Lower lobe of right lung (tissue), 2 donors: ENCODE data around the gene EPHA3. TPM values are rescaled to one million over a fixed set of nuclear protein-coding genes. Genes with fewer than 3 reads are reported as not detected.

Experiments used
- ATAC-seq, 2 donors: fragments of 200-7000 bp; cut with Tn5 transposase; one replicate each; pipeline ENCODE4 v1.9.1; 2020 to 2022; ENCODE audit warnings: mild to moderate bottlenecking in 2 of 2, moderate library complexity in 2 of 2
- DNase-seq: peaks from one replicate; pipeline ENCODE4 v3.0.0-alpha.2; 2020
- H3K27ac ChIP-seq: fragments of 200-600 bp; one replicate; pipeline ENCODE4 v1.8.0; 2022
- H3K27me3 ChIP-seq: fragments of 200-600 bp; one replicate; pipeline ENCODE4 v1.8.0; 2022; ENCODE audit warnings: low read depth
- H3K36me3 ChIP-seq: fragments of 200-600 bp; one replicate; pipeline ENCODE4 v1.8.0; 2022; ENCODE audit warnings: mild to moderate bottlenecking
- H3K4me1 ChIP-seq: fragments of 200-600 bp; one replicate; pipeline ENCODE4 v1.8.0; 2022
- H3K4me3 ChIP-seq: fragments of 200-600 bp; one replicate; pipeline ENCODE4 v1.8.0; 2022; ENCODE audit warnings: mild to moderate bottlenecking
- H3K9me3 ChIP-seq: fragments of 200-600 bp; one replicate; pipeline ENCODE4 v1.8.0; 2022
- intact Hi-C: fragments of 100-400 bp; cut with DNase I; formaldehyde crosslinking; loops from one replicate; pipeline ENCODE4 v1.11.0; 2022
- total RNA-seq: library from RNA; stranded (reverse); fragmentation: NEBNext Ultra II Directional; extraction: Animal tissue kit (Norgen Biotek cat#: 25700); gene quantifications from one replicate; pipeline ENCODE4 v1.2.1, GENCODE V29; 2021
- TF ChIP-seq, protein P1 (sequence below): fragments of 200-600 bp; IDR thresholded peaks from one replicate; pipeline ENCODE4 v1.8.0; 2022; ENCODE audit warnings: antibody characterized with exemption, mild to moderate bottlenecking
- donor health status: DM: no; HTN: yes; CAD: no; lungs with severe emphysema.

Gene EPHA3
- total RNA-seq, 1 donor from 2014 or later: 1.4 TPM

DNA sequence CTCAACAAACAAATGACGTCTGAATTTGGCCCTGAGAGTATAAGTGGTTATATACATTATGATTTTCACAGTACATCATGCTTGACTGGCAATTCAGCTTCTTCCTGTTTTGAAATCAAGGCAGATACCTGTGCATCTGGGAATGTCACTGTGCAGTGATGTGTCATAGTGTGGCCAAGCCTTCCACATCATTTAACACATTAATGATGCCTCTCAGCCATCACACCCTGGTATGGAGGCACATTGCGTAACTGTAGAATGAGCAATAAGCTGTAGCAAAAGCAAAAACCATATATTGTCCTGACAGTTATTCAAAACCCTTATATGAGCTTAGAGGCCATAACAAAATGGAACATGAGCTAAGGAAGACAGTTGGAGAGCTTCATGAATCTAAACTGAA is 246.0 kb downstream of the EPHA3 start:
- Histone ChIP-seq H3K4me1 (no peaks in the 10 kb centered on the region), H3K4me3 (no peak overlapping the region), H3K27me3 (no peaks in the 10 kb centered on the region), H3K36me3 (no peaks in the 10 kb centered on the region), H3K9me3 (no peaks in the 10 kb centered on the region), H3K27ac (no peak overlapping the region)
- TF ChIP-seq, protein P1, sequence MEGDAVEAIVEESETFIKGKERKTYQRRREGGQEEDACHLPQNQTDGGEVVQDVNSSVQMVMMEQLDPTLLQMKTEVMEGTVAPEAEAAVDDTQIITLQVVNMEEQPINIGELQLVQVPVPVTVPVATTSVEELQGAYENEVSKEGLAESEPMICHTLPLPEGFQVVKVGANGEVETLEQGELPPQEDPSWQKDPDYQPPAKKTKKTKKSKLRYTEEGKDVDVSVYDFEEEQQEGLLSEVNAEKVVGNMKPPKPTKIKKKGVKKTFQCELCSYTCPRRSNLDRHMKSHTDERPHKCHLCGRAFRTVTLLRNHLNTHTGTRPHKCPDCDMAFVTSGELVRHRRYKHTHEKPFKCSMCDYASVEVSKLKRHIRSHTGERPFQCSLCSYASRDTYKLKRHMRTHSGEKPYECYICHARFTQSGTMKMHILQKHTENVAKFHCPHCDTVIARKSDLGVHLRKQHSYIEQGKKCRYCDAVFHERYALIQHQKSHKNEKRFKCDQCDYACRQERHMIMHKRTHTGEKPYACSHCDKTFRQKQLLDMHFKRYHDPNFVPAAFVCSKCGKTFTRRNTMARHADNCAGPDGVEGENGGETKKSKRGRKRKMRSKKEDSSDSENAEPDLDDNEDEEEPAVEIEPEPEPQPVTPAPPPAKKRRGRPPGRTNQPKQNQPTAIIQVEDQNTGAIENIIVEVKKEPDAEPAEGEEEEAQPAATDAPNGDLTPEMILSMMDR: no peak
- ATAC-seq (no peak), DNase-seq (no peak)
- intact Hi-C loops: no loop called here

DNA sequence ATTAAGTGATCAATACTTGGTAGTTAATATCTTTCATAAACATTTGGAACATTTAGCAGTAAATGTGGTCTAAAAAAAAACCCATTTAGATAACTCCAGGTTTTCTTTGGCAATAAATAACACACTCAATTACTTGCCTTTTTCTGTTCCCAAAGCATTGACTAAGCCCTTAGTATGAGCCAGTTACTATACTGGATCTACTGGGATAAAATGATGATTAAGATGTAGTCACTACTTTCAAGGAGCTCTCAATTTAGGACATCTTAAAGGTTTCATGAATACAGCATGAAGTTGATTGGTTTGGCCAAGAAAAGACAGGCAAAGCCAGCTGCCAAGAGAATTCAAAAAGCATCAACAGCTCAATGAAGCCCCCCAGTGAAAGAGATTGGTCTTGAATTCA is 250.9 kb downstream of the EPHA3 start:
- Histone ChIP-seq H3K4me1 (no peaks in the 10 kb centered on the region), H3K27ac (no peak overlapping the region), H3K27me3 (no peaks in the 10 kb centered on the region), H3K9me3 (no peaks in the 10 kb centered on the region), H3K4me3 (no peak overlapping the region), H3K36me3 (no peaks in the 10 kb centered on the region)
- intact Hi-C loops: no loop called here
- TF ChIP-seq, protein P1: no peak
- DNase-seq (no peak), ATAC-seq (no peak)

DNA sequence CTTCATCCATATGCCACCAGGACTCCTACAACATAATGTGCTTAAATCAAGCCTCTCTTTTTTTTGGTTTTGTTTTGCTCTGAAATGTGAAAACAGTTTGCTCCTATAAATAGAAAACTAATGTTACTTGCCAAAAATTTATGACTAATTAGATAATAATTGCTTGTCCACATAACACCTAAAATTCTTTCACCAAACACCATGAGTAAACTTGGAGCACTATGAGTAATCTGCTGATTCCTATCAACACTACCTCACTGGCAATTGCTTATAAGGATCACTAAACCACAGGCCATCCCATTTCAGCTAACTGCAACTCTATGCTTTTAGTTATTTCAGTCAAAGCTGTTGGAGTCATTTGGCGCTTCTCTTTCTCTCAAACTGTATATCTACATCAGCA is 252.7 kb downstream of the EPHA3 start:
- no peaks in the 10 kb centered on the region for H3K36me3 ChIP-seq
- ATAC-seq: no peak
- no peaks in the 10 kb centered on the region for H3K4me1 ChIP-seq
- DNase-seq: no peak
- intact Hi-C loops: no loop called here
- H3K9me3 ChIP-seq: no peaks in the 10 kb centered on the region
- no peak overlapping the region for H3K27ac ChIP-seq
- H3K27me3 ChIP-seq: no peaks in the 10 kb centered on the region
- TF ChIP-seq, protein P1: no peak
- no peak overlapping the region for H3K4me3 ChIP-seq

DNA sequence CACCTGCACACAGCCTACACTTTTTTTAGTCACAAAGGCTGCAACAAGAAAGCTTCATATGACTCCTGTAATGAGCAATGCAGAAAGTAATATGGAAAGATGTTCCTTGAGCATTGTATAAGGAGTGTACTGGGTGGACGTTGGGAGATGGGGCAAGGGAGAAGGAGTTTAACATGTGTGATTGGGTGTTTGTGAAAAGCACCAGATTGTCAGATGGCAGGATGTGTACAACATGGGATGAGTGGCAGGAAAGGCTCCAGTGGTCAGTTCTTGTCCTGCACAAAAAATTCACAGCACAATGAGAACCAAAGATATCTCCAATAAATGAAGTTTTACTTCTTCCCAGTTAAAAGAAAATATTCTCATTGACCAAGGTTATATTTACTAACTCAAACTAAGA is 255.1 kb downstream of the EPHA3 start:
- Histone ChIP-seq H3K4me1 (no peaks in the 10 kb centered on the region), H3K36me3 (no peaks in the 10 kb centered on the region), H3K27me3 (no peaks in the 10 kb centered on the region), H3K9me3 (no peaks in the 10 kb centered on the region), H3K27ac (no peak overlapping the region), H3K4me3 (no peak overlapping the region)
- DNase-seq: no peak
- TF ChIP-seq, protein P1: no peak
- intact Hi-C loops: no loop called here
- ATAC-seq: no peak

DNA sequence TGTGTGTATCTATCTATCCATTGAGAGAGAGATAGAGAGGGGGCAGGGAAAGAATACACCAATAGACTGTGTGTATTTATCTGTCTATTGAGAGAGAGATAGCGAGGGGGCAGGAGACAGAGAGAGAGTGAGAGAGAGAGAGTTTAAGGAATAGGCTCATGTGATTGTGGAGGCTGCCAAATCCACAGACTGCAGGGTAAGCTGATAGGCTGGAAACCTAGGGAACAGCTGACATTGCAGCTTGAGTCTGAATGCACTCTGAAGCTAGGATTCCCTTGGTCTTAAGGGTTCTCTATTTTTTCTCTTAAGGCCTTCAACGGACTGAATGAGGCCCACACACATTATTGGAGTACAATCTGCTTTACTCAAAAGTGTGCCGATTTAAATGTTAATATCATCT is 255.8 kb downstream of the EPHA3 start:
- no peak overlapping the region for H3K4me3 ChIP-seq
- no peaks in the 10 kb centered on the region for H3K9me3 ChIP-seq
- no peak for ATAC-seq
- H3K36me3 ChIP-seq: no peaks in the 10 kb centered on the region
- TF ChIP-seq, protein P1: no peak
- no peaks in the 10 kb centered on the region for H3K4me1 ChIP-seq
- no peak for DNase-seq
- no peaks in the 10 kb centered on the region for H3K27me3 ChIP-seq
- H3K27ac ChIP-seq: no peak overlapping the region
- intact Hi-C loops: no loop called here

DNA sequence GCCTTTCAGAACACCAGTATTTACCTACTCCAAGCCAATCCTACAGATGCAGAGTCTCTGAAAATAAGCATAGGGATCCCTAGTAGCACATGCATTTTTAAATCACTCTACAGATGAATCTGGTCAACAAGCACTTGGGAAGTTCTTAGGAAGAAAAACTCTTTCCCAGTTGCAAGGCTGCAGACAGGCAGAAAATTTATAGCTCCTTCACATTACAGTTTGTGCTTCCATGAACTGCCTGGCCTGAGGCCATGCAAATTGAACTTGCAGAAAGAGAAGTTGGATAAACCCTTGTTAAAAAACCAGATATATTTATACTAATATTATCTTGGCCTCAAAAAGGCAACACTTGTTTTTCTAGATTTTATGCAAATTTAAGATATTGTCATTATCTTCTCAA is 256.9 kb downstream of the EPHA3 start:
- no peak for ATAC-seq
- TF ChIP-seq, protein P1: no peak
- intact Hi-C loops: no loop called here
- Histone ChIP-seq H3K4me1 (no peaks in the 10 kb centered on the region), H3K9me3 (no peaks in the 10 kb centered on the region), H3K27ac (no peak overlapping the region), H3K36me3 (no peaks in the 10 kb centered on the region), H3K4me3 (no peak overlapping the region), H3K27me3 (no peaks in the 10 kb centered on the region)
- no peak for DNase-seq
